Loucy (cell line): Measurements from ENCODE around the gene FGFR2.

ENCODE experiments used
- EZH2phosphoT487 ChIP-seq: fragments of 200-600 bp; IDR thresholded peaks from 2 replicates; pipeline ENCODE4 v1.6.1; 2018; ENCODE audit warnings: antibody characterized with exemption, mild to moderate bottlenecking, moderate library complexity, borderline replicate concordance
- TF ChIP-seq, protein P1 (sequence below): fragments of 200-600 bp; sonication (generic); conservative IDR thresholded peaks from 2 replicates; pipeline ENCODE4 v1.5.1; 2014; ENCODE audit warnings: mild to moderate bottlenecking, antibody characterized with exemption, low read length

DNA sequence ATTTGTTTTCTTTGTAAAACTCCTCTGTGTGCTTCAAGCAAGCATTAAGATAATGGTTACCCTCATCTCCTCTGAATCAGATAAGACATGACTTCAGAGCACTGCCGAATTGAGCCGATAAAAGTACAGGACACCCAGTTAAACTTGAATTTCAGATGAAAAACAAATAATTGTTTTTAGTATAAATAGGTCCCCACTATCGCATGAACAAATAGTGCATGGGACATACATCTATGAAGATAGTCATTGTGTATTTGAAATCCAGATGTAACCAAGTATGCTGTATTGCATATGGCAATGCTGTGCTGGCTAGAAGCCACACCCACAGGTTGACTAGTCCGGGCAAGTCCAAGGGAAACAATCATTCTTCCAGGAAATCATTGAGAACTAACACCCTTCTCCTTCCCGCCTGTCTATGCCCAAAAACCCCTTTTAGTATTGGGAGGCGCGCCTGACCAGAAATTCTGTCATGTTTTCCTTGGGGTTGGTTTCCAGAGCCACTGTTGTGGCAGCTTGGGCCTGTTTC, 12.6 kb upstream of the FGFR2 start:
- TF ChIP-seq, protein P1, sequence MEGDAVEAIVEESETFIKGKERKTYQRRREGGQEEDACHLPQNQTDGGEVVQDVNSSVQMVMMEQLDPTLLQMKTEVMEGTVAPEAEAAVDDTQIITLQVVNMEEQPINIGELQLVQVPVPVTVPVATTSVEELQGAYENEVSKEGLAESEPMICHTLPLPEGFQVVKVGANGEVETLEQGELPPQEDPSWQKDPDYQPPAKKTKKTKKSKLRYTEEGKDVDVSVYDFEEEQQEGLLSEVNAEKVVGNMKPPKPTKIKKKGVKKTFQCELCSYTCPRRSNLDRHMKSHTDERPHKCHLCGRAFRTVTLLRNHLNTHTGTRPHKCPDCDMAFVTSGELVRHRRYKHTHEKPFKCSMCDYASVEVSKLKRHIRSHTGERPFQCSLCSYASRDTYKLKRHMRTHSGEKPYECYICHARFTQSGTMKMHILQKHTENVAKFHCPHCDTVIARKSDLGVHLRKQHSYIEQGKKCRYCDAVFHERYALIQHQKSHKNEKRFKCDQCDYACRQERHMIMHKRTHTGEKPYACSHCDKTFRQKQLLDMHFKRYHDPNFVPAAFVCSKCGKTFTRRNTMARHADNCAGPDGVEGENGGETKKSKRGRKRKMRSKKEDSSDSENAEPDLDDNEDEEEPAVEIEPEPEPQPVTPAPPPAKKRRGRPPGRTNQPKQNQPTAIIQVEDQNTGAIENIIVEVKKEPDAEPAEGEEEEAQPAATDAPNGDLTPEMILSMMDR = no peak
- TF ChIP-seq EZH2phosphoT487 = no peak
